OCI-LY7 (cell line): ENCODE results near the gene ZNF750.

ENCODE experiments used
- CTCF ChIP-seq: fragments of 200-600 bp; sonication (generic); conservative IDR thresholded peaks from 2 replicates; pipeline ENCODE4 v1.5.1; 2014; ENCODE audit warnings: mild to moderate bottlenecking, antibody characterized with exemption, low read length, moderate library complexity, mixed read lengths
- EZH2phosphoT487 ChIP-seq: fragments of 200-600 bp; sonication (generic); IDR thresholded peaks from 2 replicates; pipeline ENCODE4 v1.6.1; 2018; ENCODE audit warnings: low read depth, borderline replicate concordance, mild to moderate bottlenecking, mixed run types, antibody characterized with exemption, low read length, moderate library complexity, mixed read lengths

DNA sequence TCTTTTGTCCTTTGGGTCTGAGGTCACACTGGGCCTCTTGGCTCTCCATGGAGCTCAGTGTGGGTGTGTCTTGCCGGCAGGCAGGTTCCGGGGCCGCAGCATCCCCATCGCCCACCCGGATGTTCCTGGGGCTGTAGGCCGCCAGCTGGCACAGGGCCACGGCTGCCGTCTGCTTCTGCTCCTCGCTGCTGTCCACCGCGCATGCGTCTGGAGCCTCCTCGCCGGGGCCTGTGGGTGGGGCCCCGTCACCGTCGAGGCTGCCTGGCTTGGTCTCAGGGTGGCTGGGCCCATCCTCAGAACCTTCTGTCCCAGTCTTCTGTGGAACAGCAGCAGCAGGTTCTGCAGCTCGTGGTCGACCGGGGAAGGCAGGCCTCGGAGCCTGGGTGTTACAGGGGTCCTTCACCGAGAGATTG lies 9.6 kb downstream of the ZNF750 start:
- TF ChIP-seq CTCF = no peak
- TF ChIP-seq EZH2phosphoT487 = no peak
